ENCODE results near the gene NT5DC4.

GRCh38 chr2:112730216-112730615 lies 9.4 kb downstream of the NT5DC4 start:
- no peak for TF ChIP-seq CTCF (IDR thresholded peaks at IDR 0.05; ENCODE audit: insufficient read depth, low read depth, low read length)
- no peak for TF ChIP-seq EZH2 (IDR thresholded peaks at IDR 0.05; ENCODE audit: insufficient read depth, low read length)

Data from astrocyte (in vitro differentiated cells and primary cell).